Activated naive CD4-positive, alpha-beta T cell treated with anti-CD3 and anti-CD28 coated beads, Interleukin-2, amount 50 U/mL, for 24 hours (primary cell): Measurements from ENCODE around the gene MTA1.

ENCODE experiments used
- H3K27ac Mint-ChIP-seq: one replicate; pipeline ENCODE4 v1.8.0; 2021; ENCODE audit warnings: mild to moderate bottlenecking, mixed read lengths
- H3K27me3 Mint-ChIP-seq: one replicate; pipeline ENCODE4 v1.8.0; 2021; ENCODE audit warnings: mixed read lengths
- H3K36me3 Mint-ChIP-seq: one replicate; pipeline ENCODE4 v1.8.0; 2021; ENCODE audit warnings: mixed read lengths
- H3K4me1 Mint-ChIP-seq: one replicate; pipeline ENCODE4 v1.8.0; 2021; ENCODE audit warnings: mixed read lengths
- H3K4me3 Mint-ChIP-seq: one replicate; pipeline ENCODE4 v1.8.0; 2021; ENCODE audit warnings: mild to moderate bottlenecking, mixed read lengths
- H3K9me3 Mint-ChIP-seq: one replicate; pipeline ENCODE4 v1.8.0; 2021; ENCODE audit warnings: mixed read lengths

Gene MTA1

DNA sequence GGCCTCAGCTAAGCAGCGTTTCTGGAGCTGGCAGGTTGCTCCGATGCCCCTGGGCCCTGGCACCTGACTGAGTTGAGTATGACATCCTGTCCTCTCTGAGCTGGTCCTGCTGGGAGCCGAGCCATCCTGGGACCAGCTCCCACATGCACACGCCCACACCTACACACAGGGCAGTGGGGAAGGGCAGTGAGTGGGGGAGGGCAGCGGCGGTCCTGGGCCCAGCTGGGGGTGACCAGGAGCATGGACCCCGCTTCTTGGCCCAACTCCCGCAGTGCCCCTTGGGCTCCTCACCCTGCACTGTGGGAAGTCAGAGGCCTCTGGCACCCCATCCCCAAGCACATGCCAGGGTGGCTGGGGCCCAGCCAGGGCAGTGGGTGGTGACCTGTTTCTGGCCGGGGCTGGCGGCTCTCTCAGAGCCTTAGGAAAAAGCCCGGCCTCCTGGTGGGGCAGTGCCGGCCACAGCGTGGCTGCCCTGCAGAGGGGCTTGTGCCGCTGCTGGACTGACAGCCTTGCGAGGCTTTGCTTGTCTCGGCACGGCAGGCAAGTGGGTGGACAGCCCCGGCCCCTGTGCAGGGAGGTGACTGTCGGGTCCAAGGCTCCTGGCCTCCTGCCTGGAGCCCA lies 49.1 kb downstream of the MTA1 start:
- no peak overlapping the region for H3K27ac Mint-ChIP-seq
- no peaks in the 10 kb centered on the region for H3K36me3 Mint-ChIP-seq
- H3K4me1 Mint-ChIP-seq = no peaks in the 10 kb centered on the region
- no peaks in the 10 kb centered on the region for H3K27me3 Mint-ChIP-seq
- no peak overlapping the region for H3K4me3 Mint-ChIP-seq
- no peaks in the 10 kb centered on the region for H3K9me3 Mint-ChIP-seq

DNA sequence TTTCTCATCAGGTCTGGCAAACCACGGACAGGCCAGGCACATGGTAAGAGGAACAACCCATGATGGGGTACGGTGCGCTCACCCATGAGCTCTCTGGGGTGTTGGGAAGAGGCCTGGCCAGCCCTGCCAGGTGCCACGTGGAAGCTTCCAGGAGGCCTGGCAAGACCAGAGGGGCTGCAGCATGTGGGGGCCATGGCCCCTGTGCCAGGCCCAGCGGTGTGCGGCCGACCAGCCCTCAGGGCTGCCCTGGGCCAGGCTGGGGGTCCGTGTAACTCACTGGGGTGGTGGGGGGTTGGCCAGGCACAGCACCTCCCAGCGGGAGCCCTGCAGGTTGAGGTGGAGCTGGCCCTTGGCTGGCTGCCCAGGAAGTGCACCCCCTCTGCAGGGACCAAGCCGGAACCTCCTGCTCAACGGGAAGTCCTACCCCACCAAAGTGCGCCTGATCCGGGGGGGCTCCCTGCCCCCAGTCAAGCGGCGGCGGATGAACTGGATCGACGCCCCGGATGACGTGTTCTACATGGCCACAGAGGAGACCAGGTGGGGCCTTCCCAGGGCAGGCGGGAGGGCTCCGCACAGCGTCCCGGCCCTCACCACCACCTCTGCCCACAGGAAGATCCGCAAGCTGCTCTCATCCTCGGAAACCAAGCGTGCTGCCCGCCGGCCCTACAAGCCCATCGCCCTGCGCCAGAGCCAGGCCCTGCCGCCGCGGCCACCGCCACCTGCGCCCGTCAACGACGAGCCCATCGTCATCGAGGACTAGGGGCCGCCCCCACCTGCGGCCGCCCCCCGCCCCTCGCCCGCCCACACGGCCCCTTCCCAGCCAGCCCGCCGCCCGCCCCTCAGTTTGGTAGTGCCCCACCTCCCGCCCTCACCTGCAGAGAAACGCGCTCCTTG lies 50.1 kb downstream of the MTA1 start:
- Mint-ChIP-seq H3K27ac (no peak overlapping the region), H3K4me3 (no peak overlapping the region), H3K4me1 (no peaks in the 10 kb centered on the region), H3K36me3 (no peaks in the 10 kb centered on the region), H3K9me3 (no peaks in the 10 kb centered on the region), H3K27me3 (no peaks in the 10 kb centered on the region)

GRCh38 chr14:105470350-105471296 lies 51.0 kb downstream of the MTA1 start:
- H3K27me3 Mint-ChIP-seq = no peaks in the 10 kb centered on the region
- H3K9me3 Mint-ChIP-seq = no peaks in the 10 kb centered on the region

DNA sequence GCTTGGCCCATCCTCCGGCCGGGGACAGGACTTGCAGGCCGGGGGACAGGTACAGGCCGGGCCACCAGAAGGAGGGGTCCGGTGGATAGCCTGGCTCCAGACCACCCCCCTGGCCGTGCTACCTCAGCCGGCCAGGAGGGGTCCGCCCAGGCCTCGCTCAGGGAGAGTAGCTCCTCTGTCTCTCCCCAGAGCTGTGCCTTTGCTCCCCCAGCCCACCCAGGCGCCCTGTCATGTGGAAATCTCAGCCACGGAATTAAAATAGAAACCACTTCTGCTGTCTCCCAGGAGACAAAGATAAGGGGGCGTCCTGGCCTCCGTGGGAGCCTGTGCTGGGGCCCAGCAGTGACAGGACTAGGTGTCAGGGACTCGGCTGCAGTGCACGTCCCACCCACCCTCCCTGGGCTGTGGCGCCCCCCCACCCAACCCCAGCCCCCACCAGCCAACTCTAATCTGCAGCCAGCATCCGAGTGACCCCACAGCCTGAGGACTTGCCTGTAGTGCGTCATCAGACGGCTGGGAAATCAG lies 51.7 kb downstream of the MTA1 start:
- no peaks in the 10 kb centered on the region for H3K36me3 Mint-ChIP-seq

More at GRCh38 chr14:105470350-105471296, 51.0 kb downstream of the MTA1 start:
- H3K27ac Mint-ChIP-seq = no peak overlapping the region
- H3K4me3 Mint-ChIP-seq = no peak overlapping the region
- H3K36me3 Mint-ChIP-seq = no peaks in the 10 kb centered on the region
- no peaks in the 10 kb centered on the region for H3K4me1 Mint-ChIP-seq

DNA sequence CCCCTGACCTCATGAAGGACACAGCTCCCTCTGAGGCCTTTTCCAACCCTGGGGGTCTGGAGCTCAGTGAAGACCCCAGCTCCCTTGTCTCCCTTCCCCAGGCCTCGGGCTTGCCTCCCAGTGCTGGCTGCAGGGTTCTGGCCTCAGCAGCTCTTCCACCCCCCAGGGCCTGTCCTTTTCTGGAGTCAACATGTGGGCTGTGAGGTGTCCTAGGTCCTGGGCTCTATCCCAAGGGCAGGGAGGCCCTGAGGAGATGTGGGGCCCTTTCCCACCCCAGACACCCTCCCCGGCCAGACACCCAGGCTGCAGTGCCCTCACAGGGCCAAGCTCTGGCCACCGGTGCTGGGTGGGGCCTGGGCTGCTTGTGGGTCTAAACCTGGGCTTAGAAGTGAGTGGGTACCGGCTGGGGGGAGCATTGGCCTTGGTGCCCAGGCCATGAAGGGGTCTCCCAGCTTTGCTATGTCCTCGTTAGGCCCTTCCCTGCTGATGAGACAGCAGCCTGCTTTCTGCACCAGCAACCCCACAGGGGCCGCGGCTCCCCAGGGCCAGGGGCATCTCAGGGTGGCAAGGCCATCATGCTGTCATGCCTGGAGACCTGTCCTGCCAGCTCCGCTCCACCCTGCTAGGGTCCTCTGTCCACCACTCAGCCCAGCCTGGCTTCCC lies 52.3 kb downstream of the MTA1 start:
- no peaks in the 10 kb centered on the region for H3K36me3 Mint-ChIP-seq
- H3K4me1 Mint-ChIP-seq = no peaks in the 10 kb centered on the region
- H3K27me3 Mint-ChIP-seq = no peaks in the 10 kb centered on the region
- H3K4me3 Mint-ChIP-seq = no peak overlapping the region
- no peak overlapping the region for H3K27ac Mint-ChIP-seq
- H3K9me3 Mint-ChIP-seq = no peaks in the 10 kb centered on the region

More for the DNA sequence above, 51.7 kb downstream of the MTA1 start:
- Mint-ChIP-seq H3K27me3 (no peaks in the 10 kb centered on the region), H3K27ac (no peak overlapping the region), H3K4me3 (no peak overlapping the region), H3K4me1 (no peaks in the 10 kb centered on the region), H3K9me3 (no peaks in the 10 kb centered on the region)

DNA sequence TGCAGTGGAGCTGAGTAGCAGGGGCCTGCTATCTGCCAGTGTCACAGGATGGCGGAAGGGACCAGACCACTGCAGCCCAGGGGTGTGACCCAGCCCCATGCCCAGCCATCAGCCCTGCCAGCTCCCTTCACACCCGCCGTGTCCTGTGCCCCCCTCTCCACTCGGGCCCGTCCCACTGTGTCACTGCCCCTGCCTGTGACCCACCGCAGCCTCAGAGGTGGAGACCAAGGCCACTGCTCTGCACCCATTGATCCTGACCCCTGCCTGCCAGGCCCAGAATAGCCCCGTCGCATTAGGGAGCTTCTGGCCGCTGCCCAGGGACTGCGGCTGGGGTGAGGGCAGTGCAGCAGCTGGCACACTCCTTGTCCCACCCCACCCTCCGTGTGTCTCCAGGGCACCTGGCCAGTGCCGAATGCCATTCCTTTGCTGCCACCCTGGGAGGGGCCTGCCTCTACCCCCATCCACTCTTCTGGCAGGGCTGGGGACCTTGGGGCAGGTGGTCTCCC lies 52.9 kb downstream of the MTA1 start:
- Mint-ChIP-seq H3K36me3 (no peaks in the 10 kb centered on the region), H3K9me3 (no peaks in the 10 kb centered on the region), H3K27me3 (no peaks in the 10 kb centered on the region), H3K4me3 (no peak overlapping the region), H3K4me1 (peaks cover 6% of the 10 kb centered on the region), H3K27ac (no peak overlapping the region)

DNA sequence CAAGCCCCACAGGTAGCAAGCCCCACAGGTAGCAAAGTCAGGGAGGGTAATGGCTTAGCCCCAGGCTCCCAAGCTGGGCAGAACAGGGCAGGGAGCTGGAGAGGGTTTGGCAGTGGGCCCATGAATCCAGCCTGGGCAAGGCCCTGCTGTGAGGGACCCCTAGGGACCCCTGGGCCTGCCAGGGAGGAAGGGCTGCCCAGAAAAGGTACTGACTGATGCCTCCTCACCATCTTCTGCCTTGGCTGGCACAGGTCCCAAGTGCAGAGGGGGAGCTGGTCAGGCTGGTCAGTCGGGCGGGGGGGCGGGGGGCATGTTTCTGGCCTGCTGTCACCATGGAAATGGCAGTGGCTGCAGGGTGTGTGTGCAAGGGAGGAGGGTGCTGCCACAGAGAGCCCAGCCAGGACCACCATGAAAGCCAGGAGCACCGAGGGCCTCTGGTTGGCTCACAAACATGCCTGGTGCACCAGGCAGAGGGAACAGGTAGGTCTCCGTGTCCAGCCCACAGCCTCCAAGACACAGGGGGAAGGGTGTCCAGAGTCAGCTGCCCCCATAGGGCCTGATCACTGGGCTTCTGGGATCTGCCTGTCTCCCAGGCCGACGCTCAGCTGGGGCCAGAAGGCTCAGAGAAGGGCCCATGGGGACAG lies 53.5 kb downstream of the MTA1 start:
- Mint-ChIP-seq H3K4me1 (peaks cover 6% of the 10 kb centered on the region), H3K9me3 (no peaks in the 10 kb centered on the region), H3K4me3 (peak overlapping the region; percentile 51), H3K36me3 (no peaks in the 10 kb centered on the region), H3K27me3 (no peaks in the 10 kb centered on the region), H3K27ac (no peak overlapping the region)

DNA sequence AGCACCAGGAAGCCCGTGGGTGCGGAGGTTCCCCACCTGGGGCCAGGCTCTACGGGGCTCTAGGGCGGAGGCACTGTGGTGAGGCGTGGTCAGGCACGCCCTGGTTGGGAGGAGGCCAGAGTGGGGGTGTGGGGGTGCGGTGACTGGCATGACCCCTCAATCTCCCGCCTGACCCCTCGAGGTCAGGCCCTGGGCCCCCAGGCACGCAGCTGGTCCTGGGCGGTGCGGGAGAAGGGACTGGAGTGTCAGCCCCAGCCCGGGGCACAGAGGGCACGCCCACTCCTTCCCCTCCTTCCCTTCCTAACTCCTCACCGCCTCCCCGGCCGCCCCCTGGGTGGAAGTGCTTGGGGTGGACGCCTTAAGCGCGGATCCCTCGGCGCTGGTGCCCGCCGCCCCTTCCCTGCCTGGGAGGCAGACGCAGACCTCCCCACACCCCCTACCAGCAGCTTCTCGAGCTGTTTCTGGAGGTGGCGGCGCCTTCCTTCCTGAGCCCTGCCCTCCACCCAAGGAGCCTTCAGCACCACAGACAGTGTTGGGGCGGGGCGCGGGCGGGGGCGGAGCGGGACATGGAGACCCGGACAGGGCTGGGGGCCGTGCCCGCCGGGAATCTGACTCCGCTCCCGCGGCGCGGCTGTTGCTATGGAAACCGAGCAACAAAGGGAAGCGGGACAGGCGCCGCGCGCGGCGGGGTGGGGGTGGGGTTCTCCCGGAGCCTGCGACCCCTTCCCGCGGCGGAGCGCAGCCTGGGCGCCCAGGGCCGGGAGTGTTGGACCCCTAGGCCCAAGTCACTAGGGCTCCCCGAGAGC lies 54.3 kb downstream of the MTA1 start:
- Mint-ChIP-seq H3K9me3 (no peaks in the 10 kb centered on the region), H3K27ac (peak overlapping the region; percentile 41), H3K4me1 (peaks cover 6% of the 10 kb centered on the region), H3K4me3 (peak overlapping the region; percentile 72), H3K27me3 (no peaks in the 10 kb centered on the region), H3K36me3 (no peaks in the 10 kb centered on the region)

DNA sequence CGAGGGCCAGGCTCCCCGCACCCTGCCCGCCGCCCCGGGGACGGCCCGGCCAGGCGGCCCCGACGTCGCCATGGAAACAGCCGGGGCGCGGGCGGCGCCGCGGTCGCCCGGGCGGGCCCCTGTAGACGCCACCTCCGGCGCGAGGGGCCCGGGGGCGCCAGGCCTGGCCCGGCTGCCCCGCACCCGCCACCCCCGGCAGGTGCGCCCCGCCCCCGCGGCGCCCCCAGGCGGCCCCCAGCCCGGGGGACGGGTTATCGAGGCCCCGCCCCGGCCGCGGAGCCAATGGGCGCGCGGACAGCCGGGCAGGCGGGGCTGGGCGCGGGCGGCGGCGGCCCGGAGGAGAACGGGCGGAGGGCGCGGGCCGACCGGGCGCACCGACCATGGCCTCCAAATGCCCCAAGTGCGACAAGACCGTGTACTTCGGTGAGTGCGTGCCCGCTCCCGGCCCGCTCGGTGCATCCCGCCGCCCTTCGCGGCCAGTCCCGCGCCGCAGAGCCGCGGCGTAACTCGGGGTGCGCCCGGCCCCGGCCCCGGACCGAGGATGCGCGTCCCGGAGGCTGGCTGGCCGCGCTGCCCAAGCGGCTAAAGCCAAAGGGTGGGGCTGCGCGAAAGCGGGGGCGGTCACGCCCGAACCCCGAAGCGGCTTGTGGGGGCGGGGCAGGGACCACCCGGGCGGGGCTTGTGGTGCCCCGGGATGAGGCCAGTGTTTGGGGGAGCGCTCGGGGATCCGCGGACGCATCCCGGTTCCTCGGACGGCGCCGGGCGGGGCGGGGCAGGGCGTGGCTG lies 55.0 kb downstream of the MTA1 start, which contains the start of gene CRIP2:
Gene CRIP2, plus strand, starts transcription at position 339 of the 786 bp plus-strand sequence. Its CDS starts 42 bp downstream, at position 381.
- no peaks in the 10 kb centered on the region for H3K9me3 Mint-ChIP-seq
- H3K4me3 Mint-ChIP-seq = peak within 1 kb of the TSS; percentile 72
- H3K27me3 Mint-ChIP-seq = no peaks in the 10 kb centered on the region
- no peaks in the 10 kb centered on the region for H3K36me3 Mint-ChIP-seq
- peaks cover 7% of the 10 kb centered on the region for H3K4me1 Mint-ChIP-seq
- peak within 1 kb of the TSS; percentile 41 for H3K27ac Mint-ChIP-seq

GRCh38 chr14:105475269-105476096 lies 55.9 kb downstream of the MTA1 start:
- Mint-ChIP-seq H3K27ac (no peak overlapping the region), H3K36me3 (no peaks in the 10 kb centered on the region), H3K9me3 (no peaks in the 10 kb centered on the region), H3K4me3 (peak overlapping the region; percentile 30), H3K4me1 (peaks cover 14% of the 10 kb centered on the region), H3K27me3 (no peaks in the 10 kb centered on the region)

- Mint-ChIP-seq H3K27ac (no peak overlapping the region), H3K36me3 (no peaks in the 10 kb centered on the region), H3K9me3 (no peaks in the 10 kb centered on the region), H3K27me3 (no peaks in the 10 kb centered on the region), H3K4me1 (peaks cover 21% of the 10 kb centered on the region), H3K4me3 (peak overlapping the region; percentile 7)
Observed at GRCh38 chr14:105476097-105476830, 56.6 kb downstream of the MTA1 start.
